ENCODE measurements around the gene KRTAP22-1. TPM values are rescaled to one million over a fixed set of nuclear protein-coding genes. Genes with fewer than 3 reads are reported as not detected.

Gene KRTAP22-1
- total and polyA plus RNA-seq, 2 experiments from 2014 or later, result not detected

DNA sequence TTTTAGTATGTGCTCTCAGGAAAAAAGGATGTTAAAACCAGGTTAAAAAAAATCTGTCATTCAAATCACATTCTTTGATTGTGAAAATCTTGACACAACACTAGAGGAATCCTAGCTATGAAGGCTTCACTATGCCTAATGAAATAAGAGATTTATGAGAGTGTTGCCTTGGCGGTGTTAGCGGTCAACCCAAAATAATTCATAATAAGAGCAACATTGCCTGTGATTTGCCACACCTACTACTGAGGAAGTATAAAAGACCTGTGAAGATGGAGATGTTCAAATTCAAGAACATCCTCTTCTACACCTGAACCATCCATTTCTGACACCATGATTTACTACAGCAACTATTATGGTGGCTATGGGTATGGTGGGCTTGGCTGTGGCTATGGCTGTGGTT lies 15.2 kb downstream of the KRTAP22-1 start, which contains the start of gene KRTAP20-1 (continued):
- TF ChIP-seq, protein P1, sequence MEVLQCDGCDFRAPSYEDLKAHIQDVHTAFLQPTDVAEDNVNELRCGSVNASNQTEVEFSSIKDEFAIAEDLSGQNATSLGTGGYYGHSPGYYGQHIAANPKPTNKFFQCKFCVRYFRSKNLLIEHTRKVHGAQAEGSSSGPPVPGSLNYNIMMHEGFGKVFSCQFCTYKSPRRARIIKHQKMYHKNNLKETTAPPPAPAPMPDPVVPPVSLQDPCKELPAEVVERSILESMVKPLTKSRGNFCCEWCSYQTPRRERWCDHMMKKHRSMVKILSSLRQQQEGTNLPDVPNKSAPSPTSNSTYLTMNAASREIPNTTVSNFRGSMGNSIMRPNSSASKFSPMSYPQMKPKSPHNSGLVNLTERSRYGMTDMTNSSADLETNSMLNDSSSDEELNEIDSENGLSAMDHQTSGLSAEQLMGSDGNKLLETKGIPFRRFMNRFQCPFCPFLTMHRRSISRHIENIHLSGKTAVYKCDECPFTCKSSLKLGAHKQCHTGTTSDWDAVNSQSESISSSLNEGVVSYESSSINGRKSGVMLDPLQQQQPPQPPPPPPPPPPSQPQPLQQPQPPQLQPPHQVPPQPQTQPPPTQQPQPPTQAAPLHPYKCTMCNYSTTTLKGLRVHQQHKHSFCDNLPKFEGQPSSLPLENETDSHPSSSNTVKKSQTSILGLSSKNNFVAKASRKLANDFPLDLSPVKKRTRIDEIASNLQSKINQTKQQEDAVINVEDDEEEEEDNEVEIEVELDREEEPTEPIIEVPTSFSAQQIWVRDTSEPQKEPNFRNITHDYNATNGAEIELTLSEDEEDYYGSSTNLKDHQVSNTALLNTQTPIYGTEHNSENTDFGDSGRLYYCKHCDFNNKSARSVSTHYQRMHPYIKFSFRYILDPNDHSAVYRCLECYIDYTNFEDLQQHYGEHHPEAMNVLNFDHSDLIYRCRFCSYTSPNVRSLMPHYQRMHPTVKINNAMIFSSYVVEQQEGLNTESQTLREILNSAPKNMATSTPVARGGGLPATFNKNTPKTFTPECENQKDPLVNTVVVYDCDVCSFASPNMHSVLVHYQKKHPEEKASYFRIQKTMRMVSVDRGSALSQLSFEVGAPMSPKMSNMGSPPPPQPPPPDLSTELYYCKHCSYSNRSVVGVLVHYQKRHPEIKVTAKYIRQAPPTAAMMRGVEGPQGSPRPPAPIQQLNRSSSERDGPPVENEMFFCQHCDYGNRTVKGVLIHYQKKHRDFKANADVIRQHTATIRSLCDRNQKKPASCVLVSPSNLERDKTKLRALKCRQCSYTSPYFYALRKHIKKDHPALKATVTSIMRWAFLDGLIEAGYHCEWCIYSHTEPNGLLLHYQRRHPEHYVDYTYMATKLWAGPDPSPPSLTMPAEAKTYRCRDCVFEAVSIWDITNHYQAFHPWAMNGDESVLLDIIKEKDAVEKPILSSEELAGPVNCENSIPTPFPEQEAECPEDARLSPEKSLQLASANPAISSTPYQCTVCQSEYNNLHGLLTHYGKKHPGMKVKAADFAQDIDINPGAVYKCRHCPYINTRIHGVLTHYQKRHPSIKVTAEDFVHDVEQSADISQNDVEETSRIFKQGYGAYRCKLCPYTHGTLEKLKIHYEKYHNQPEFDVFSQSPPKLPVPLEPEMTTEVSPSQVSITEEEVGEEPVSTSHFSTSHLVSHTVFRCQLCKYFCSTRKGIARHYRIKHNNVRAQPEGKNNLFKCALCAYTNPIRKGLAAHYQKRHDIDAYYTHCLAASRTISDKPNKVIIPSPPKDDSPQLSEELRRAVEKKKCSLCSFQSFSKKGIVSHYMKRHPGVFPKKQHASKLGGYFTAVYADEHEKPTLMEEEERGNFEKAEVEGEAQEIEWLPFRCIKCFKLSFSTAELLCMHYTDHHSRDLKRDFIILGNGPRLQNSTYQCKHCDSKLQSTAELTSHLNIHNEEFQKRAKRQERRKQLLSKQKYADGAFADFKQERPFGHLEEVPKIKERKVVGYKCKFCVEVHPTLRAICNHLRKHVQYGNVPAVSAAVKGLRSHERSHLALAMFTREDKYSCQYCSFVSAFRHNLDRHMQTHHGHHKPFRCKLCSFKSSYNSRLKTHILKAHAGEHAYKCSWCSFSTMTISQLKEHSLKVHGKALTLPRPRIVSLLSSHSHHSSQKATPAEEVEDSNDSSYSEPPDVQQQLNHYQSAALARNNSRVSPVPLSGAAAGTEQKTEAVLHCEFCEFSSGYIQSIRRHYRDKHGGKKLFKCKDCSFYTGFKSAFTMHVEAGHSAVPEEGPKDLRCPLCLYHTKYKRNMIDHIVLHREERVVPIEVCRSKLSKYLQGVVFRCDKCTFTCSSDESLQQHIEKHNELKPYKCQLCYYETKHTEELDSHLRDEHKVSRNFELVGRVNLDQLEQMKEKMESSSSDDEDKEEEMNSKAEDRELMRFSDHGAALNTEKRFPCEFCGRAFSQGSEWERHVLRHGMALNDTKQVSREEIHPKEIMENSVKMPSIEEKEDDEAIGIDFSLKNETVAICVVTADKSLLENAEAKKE (CRISPR knock-in tag; IDR thresholded peaks at IDR 0.05), result no peak
- TF ChIP-seq, protein P2, sequence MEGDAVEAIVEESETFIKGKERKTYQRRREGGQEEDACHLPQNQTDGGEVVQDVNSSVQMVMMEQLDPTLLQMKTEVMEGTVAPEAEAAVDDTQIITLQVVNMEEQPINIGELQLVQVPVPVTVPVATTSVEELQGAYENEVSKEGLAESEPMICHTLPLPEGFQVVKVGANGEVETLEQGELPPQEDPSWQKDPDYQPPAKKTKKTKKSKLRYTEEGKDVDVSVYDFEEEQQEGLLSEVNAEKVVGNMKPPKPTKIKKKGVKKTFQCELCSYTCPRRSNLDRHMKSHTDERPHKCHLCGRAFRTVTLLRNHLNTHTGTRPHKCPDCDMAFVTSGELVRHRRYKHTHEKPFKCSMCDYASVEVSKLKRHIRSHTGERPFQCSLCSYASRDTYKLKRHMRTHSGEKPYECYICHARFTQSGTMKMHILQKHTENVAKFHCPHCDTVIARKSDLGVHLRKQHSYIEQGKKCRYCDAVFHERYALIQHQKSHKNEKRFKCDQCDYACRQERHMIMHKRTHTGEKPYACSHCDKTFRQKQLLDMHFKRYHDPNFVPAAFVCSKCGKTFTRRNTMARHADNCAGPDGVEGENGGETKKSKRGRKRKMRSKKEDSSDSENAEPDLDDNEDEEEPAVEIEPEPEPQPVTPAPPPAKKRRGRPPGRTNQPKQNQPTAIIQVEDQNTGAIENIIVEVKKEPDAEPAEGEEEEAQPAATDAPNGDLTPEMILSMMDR (conservative IDR thresholded peaks at IDR 0.05; ENCODE audit: low read depth in 2 of 2), result no peak
- TF ChIP-seq POLR2AphosphoS5 (IDR thresholded peaks at IDR 0.05; ENCODE audit: low read depth), result no peak

DNA sequence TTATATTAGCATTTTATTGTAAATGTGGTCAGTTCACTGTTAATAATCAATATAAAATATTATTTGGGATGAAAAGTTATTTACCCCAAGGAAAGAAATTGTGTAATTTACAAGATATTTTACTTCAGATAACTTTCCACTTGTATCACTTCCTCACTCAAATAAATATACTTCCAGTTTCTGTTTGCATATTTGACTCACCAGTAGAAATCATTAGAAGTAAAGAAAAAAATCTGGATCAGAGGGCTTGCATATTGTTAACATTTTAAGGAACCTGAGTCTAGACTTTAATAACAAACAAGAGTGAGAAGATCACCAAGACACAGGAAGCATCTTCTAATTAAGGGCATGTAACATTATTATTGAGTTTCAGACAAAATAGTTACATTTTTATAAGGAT lies 19.2 kb downstream of the KRTAP22-1 start:
- Histone ChIP-seq H3K27ac (ENCODE audit: low read depth) (no peak overlapping the region), H3K4me1 (ENCODE audit: insufficient read depth) (no peaks in the 10 kb centered on the region), H2AFZ (no peak overlapping the region), H4K20me1 (replicated peaks; ENCODE audit: insufficient read depth) (no peaks in the 10 kb centered on the region), H3K4me3 (no peak overlapping the region), H3K4me2 (no peak overlapping the region), H3K9me2 (ENCODE audit: insufficient read depth) (no peaks in the 10 kb centered on the region), H3K79me2 (replicated peaks; ENCODE audit: insufficient read depth) (no peaks in the 10 kb centered on the region), H3K36me3 (ENCODE audit: insufficient read depth) (no peaks in the 10 kb centered on the region), H3F3A (replicated peaks; ENCODE audit: low read depth) (no peaks in the 10 kb centered on the region), H3K27me3 (ENCODE audit: insufficient read depth) (no peaks in the 10 kb centered on the region)
- Mint-ChIP-seq H3K4me3 (no peak overlapping the region), H3K27ac (no peak overlapping the region), H3K9me3 (peaks cover 7% of the 10 kb centered on the region), H3K36me3 (ENCODE audit: low read depth) (0 out of 3 replicates have a peak, but pooled peaks cover 5% of the 10 kb centered on the region), H3K27me3 (ENCODE audit: insufficient read depth, low read depth, poor library complexity) (no peaks in the 10 kb centered on the region), H3K4me1 (no peaks in the 10 kb centered on the region)
- TF ChIP-seq NANOG (IDR thresholded peaks at IDR 0.05; ENCODE audit: borderline replicate concordance) (no peak), CREB1 (CRISPR knock-in tag; IDR thresholded peaks at IDR 0.05; ENCODE audit: low read depth) (no peak), ZNF331 (CRISPR knock-in tag; IDR thresholded peaks at IDR 0.05; ENCODE audit: low read depth) (no peak), EZH2phosphoT487 (IDR thresholded peaks at IDR 0.05; ENCODE audit: unreplicated experiment) (no peak), JUNB (IDR thresholded peaks at IDR 0.05; ENCODE audit: unreplicated experiment) (no peak), POLR2AphosphoS5 (IDR thresholded peaks at IDR 0.05; ENCODE audit: low read depth) (no peak)
- TF ChIP-seq, protein P2 (conservative IDR thresholded peaks at IDR 0.05; ENCODE audit: low read depth in 2 of 2), result no peak
- DNase-seq (ENCODE audit: low spot score) (no peak), ATAC-seq (no peak)

Data from GM23338 (cell line).